Activated CD8-positive, alpha-beta memory T cell treated with anti-CD3 and anti-CD28 coated beads, Interleukin-2, amount 50 U/mL, for 4 hours (primary cell): ENCODE measurements around the gene CPM.
"Not testable (repeated sequence)": the region's sequence is repeated elsewhere in the genome, so short reads cannot be mapped to it uniquely, and the experiment has no call there.

ENCODE experiments used
- DNase-seq: peaks from one replicate; pipeline ENCODE4 v3.0.0-alpha.2; 2020

CPM gene

GRCh38 chr12:68873316-68873715, 59.7 kb downstream of the CPM start:
- no peak for DNase-seq

DNA sequence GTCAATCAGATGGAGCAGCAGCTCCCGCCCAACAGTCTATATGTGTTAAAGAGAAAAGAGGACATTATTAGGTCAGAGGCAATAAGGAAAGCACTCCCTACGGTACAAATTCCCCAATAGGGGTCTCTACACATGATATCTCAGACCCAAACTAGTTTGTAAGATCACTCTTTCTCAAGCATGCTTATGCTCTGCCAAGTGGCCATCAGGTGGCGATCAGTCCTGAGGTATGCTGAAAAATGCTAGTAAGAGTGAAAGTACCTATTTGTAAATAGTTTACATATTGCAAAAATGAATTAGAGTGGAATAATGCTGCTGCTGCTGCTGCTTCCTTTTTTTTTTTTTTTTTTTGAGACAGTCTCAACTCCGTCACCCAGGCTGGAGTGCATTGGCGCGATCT, 61.0 kb downstream of the CPM start:
- DNase-seq: no peak

DNA sequence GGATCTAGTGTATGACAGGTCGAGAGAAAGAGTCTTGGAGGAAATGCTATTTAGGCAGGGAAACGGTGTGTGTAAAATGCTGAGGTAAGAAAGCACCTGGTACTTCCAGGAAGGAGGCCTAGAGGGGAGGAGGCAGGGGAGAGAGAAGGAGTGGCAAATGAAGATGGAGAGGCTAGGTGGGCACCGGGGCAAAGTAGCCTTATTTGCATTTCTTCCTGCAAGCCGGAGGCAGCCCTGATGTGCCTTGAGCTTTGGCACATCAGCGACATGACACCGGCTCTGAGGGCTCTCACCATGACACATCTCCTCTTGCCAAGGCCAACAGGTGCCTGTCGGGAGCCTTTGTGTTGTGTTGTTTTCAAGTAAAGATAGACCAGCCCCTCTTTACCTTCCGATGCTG, 61.6 kb downstream of the CPM start:
- no peak for DNase-seq

- no peak for DNase-seq
Observed at GRCh38 chr12:68870443-68870842, 62.5 kb downstream of the CPM start.

DNA sequence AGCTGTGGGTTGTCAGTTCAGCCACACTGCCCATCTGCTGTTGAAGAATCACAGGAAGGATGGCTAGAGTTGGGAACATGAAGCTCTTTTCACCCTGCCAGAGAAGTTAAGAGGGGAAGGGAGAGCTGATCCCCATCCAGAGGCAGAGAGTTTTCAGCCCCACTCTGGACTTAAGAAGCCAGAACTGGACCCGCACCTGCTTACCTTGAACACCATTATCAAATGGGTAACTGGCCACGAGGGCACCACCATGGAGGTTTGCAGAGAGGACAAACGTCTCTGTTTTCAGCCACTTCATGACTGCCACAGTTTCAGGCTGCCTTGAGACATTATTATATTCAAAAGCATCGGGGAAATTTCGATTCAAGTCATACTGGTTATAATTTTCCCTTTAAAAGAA, 63.0 kb downstream of the CPM start:
- DNase-seq: no peak

- no peak for DNase-seq
Observed at GRCh38 chr12:68868043-68868790, 64.8 kb downstream of the CPM start.

- no peak for DNase-seq
Observed at GRCh38 chr12:68867606-68868005, 65.4 kb downstream of the CPM start.

- DNase-seq: no peak
Observed at GRCh38 chr12:68866950-68867349, 66.0 kb downstream of the CPM start.

- no peak for DNase-seq
Observed at GRCh38 chr12:68865399-68866164, 67.4 kb downstream of the CPM start.

DNA sequence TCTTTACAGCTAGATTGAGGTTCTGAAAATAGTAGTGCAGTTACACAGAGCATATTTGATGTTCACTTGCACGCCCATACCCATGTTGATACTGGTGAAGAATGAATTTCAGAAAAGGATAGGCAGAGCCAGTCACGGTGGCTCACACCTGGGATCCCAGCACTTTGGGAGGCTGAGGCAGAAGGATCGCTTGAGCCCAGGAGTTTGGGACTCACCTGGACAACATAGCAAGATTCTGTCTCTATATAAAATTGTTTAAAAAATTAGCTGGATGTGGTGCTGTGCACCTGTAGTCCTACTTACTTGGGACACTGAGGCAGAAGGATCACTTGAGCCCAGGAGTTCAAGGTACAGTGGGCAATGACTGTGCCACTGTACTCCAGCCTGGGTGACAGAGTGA, 68.4 kb downstream of the CPM start:
- no peak for DNase-seq

DNA sequence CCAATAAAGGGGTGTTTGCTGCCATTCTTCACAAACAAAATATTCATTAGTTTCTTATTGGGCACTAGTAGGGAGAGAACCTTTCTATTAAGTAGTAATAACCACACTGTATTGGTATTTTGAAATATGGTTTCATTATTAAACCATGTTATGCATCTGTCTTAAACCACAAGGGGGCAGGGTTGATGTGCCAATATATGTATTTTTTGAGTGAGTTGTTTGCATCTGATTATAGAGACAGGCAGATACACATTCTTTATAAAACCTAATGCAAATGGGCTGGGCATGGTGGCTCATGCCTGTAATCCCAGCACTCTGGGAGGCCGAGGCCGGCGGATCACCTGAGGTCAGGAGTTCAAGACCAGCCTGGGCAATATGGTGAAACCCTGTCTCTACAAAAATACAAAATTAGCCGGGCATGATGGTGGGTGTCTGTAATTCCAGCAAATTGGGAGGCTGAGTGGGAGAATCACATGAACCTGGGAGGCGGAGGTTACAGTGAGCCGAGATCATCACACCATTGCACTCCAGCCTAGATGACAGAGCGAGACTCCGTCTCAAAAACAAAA, 69.0 kb downstream of the CPM start:
- DNase-seq: not testable (repeated sequence)

GRCh38 chr12:68863109-68863770, 69.7 kb downstream of the CPM start:
- DNase-seq: no peak

- DNase-seq: no peak
Observed at GRCh38 chr12:68861890-68862289, 71.1 kb downstream of the CPM start.

- no peak for DNase-seq
Observed at GRCh38 chr12:68856510-68856909, 76.5 kb downstream of the CPM start.

DNA sequence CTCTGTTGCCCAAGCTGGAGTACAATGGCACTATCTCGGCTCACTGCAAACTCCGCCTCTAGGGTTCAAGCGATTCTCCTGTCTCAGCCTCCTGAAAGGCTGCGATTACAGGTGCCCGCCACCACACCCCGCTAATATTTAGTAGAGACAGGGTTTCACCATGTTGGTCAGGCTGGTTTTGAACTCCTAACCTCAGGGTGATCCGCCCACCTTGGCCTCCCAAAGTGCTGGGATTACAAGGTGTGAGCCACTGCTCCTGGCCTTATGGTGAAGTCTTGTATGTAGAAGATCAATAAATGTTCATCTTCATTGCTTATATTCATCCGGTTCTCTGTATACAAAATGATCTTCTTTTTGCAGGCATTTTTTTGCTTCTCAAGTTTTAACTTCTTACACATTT, 77.2 kb downstream of the CPM start:
- DNase-seq: no peak

DNA sequence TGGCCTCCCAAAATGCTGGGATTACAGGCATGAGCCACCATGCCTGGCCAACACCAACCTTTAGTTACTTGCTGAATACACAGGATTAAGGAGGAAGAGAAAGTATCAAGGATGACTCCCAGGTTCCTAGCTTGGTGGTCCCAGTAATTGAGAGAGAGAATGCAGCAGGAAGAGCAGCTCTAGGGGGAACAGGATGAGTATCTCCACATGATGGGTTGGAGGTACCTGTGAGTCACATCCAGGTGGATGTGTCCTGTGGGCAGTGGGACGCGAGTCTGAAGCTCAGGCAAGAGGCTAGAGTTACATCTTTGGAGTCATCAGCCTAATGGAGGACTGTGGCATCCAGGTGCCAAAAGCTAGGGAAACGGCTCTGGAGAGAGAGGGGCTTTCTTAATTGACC, 77.9 kb downstream of the CPM start:
- DNase-seq: no peak

DNA sequence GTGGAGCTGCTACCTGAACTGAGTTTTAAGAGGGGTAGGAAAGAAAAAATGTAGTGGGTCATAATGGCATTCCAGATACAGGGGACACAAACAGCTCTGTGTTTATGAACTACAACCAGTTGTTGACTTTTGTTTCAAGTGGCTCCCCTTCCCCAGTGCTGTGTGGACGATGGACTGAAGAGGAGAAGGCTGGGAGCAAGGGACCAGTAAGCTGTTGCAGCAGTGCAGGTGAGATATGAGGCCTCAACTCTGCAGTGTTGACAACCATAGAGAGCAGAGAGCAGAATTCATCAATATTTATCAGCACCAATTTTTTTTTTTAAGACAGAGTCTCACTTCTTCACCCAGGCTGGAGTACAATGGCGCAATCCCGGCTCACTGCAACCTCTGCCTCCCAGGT, 78.4 kb downstream of the CPM start:
- no peak for DNase-seq

DNA sequence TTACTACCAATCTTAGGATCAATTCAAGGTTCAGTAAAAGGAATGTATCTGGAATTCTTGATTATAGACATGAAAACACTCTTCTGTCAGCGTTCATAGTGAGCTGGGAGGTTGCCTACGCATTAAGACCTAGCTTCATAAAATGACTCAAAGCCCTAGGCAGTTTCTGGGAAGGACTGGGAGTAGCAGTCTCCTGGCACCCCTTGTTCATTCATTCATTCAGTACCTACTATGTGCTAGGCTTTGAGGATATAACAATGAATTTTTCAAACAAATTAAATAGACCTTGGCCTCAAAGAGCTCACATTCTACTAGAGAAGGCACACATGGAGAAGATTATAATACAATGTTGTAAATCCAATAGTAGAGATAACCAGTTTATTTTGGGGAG, 78.9 kb downstream of the CPM start:
- no peak for DNase-seq

GRCh38 chr12:68853396-68854077, 79.4 kb downstream of the CPM start:
- DNase-seq: no peak

GRCh38 chr12:68851592-68852306, 81.2 kb downstream of the CPM start:
- DNase-seq: no peak

DNA sequence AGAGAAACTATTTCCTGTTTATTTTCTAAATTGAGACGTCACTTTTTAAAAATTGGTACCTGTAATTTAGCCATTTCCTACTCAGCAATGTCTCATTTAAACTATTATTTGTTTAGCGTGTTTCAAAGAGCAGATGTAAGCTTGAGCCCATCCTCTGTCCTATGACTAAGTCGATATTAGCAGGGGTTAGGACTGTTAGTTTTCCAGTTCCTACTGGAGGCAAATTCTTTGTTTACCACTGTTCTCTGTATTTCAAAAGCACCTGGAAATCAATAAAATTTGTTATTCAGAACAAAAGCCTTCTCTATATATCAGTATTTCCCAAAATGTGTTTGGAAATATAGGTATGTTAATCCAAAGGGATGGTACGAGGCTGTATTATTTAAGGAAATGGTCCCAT, 82.6 kb downstream of the CPM start:
- DNase-seq: no peak

- no peak for DNase-seq
Observed at GRCh38 chr12:68846811-68847210, 86.2 kb downstream of the CPM start.
